ELR (cell line): ENCODE measurements around the gene SLC41A3.
"Not testable (repeated sequence)": the region's sequence is repeated elsewhere in the genome, so short reads cannot be mapped to it uniquely, and the experiment has no call there.

Experiments
- DNase-seq: peaks from one replicate; pipeline ENCODE4 v3.0.0-alpha.2; 2015; ENCODE audit warnings: low read depth

SLC41A3 gene

DNA sequence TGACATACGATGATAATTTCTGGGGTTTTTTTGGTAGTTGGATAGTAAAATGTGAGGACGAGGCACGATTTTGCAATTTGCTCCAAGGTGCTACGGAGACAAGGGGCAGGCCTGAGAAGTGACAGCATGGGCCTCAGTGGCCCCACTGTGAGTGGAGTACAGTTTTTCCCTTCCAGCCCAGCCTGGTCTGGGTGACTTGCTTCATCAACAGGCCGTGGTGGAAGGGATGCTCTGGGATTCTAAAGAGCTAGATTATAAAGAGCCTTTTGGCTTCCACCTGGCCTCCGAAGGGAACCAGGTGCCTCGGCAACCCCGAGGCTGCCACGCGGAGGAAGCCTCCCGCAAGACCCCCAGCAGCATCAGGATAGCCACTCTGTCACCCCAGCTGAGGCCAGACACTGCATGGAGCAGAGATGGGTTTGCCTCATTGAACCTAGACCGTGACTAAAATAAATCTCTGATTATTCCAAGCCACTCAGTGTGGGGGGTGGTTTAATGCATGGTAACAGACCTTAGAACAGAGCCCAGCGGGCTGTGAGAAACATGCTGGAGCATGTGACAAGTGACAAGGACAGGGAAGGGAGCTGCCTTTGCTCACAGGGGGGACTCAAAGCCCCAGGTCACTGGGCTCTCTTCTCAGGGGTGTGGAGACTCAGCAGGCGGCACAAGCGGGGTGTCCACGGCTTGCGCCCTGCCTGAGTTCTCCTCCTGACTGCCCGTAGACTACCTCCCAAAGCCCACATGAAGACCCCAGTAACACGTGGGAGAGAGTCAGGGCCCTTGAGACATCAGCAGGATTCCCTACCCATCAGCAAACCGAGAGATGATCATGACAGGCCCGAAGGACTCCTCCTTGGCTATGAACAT, 22.6 kb upstream of the SLC41A3 start:
- no peak for DNase-seq

DNA sequence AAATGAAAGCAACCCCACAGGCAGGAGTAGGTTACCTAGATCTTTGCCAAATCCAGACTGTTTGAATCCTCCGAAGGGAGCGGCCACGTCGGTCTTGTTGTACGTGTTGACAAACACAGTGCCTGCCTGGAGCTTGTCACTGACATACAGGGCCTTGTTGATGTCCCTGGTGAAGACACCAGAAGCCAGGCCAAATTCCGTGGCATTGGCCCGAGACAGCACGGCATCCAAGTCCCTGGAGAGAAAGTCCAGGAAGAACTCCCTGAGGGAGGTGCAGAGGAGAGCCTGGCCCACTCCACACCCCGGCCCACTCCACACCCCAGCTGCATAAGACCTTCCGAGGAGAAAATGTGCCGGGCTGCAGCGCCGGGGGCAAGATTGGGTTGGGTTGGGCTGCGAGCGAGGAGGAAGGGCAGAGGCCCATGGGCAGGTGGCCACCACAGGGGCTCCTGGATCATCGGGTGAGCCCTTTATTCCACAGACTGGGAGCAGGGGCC, 21.8 kb upstream of the SLC41A3 start:
- no peak for DNase-seq

DNA sequence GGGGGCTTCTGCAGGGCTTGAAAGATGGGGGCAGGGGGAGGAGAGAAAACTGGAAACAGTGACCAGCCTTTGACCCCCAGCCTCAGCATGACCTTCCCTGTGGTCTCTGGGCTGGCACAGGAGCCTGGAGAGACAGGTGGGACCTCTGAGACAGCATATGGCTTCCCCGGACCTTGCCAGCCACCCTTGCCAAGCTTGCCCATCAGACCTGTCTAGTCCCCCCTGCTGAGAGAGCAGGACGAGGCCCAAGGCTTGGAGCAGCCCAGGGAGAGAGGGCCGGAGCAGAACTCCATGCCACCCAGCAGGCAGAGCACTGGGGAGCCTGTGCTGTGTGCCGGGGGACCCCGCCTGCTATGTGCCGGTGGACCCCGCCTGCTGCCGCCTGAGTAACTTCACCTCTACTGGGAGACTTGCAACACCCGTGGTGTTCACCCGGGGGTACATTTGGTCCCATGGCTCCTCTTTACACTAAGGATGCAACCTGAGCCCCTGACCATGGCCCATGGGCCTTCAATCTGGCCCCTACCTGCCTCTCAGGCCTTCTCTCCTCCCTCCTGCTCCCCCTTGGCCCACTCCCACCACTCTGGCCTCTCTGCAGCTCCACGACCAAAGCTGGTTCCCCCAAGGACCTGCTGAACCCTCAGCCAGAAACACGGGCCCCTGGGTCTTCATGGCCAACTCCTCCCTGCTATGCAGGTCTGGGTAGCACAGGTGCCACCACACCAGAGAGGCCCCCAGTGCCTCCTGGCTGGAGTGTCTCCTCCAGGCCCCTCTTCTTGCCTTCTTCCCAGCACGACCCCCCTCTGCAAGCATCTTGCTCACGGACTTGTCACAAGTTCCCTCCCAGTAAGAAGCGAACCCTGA, 21.1 kb upstream of the SLC41A3 start:
- DNase-seq: no peak

DNA sequence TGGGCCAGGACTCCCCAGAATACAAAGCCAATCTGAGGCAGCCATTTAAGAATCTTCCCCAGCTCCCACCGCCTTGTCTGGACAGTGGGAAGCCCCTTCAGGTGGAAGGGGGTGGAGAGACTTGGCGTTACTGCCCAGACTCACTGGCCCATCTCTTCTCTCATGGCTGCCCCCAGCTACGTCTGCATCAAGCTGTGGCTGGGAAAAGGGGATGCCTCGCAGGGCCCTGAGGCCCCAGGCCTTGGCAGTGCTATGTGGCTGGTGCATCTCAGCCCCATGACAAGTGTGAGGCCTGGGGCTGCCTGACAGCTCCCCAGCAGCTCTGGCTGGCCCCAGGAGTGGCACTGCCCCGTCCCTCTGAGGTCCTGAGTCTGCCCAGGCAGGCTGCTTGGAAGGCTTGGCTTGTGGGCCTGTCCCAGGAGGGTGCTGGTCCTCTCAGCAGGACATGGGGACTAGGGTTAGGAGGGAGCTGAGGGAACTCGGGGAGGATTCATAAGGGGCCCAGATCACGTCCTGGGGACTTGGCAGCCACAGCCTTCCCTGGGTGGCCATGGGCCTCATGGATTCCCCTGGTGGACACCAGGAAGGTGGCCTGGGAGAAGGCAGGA, 20.2 kb upstream of the SLC41A3 start:
- DNase-seq: no peak

DNA sequence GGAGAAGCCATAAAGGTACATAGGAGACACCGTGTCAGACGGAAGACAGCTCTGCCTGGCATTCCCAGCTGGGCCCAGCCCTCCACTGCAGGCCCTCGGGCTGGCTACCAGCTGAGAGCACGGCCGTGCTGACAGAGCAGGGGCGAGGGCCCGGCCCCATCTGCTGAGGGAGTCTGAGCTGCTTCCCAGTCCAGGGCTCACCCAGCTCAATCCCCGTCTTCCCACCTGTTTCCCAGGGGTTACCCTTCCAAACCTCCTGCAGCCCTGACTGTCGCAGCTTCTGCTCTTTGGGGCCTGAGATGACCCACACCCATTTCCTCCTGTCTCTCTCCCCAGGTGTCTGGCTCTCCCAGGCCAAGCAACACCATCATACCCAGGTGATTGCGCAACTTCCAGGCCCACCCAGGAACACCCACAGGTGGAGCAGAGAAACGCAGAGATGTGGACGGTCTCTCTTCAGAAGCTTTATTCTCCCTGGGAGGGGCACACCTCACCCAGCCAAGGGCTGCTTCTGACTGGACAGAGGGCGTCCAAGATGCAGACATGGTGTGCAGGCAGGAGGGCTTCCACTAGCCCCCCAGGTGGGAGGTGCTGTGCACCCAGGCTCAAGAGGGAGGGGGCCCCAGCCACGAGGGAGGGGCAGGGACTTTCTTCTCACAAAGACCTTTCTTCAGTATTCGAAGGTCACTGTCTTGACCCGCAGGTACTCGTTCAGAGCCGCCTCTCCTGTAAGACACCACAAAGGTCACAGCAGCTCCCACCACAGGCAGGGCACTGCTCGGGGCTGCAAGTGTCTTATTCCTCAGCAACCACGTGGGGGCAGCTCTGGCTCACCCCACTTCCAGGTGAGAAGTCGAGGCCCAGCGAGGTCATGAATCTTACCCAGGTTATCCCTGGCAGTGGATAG, 19.4 kb upstream of the SLC41A3 start:
- no peak for DNase-seq

DNA sequence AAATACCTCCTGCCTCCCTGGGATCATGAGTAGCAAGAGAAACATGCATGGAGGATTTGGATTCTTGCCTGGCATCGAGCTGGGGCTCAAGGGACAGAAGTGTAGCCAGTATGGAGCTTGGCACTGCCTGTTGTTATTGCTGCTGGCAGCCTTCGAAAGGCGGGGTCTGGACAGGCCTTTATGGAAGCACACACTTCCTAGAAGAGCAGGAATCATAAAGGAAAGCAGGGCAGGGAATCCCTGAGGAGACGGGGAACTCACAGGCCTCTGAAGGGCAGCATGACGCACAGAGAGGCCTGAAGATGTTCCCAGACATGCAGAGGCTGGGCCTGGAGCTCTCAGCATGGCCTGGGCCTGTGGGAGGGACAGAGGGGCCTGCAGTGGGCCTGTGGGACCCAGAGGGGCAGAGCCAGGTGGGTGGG, 18.6 kb upstream of the SLC41A3 start:
- no peak for DNase-seq

DNA sequence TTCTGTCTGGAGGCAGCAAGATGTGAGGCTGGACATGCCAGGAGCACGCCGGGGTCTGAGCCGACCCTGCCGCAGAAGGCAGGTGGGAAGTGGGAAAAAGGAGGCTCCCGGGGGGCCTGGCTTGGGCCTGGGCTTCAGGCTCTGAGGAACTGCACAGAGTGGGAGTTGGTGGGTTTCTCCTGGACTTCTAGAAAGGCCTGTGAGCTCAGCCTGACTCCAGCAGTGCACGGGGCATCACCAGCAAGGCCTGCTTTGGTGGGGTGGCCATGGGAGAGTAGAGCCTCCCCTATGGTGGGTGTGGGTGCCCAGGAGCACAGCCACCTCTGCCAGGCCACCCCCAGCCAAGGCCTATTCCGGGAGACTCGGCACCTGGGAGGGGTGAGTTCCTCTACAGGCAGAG, 18.1 kb upstream of the SLC41A3 start:
- DNase-seq: no peak

DNA sequence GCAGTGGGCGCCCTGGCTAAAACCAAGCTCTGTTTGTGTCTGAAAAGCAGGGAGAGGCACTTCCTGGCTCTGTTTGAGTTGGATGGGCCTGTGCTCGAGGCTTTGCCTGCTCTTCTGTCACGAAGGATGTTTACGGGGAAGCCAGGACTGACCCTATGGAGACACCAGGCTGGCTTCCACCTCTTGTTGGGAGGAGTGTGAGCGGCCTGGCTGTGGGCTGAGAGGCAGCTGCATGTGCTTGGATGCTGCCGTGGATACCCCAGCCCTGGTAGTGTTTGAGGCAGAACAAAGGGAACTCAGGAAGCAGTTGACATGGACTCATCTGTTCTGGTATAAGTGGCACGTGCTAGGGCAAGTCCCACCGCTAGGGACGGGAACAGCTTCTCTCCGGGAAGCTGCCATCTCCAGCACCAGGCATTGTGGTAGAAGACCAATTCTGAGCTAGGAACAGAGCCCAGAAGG, 17.6 kb upstream of the SLC41A3 start:
- DNase-seq: no peak

DNA sequence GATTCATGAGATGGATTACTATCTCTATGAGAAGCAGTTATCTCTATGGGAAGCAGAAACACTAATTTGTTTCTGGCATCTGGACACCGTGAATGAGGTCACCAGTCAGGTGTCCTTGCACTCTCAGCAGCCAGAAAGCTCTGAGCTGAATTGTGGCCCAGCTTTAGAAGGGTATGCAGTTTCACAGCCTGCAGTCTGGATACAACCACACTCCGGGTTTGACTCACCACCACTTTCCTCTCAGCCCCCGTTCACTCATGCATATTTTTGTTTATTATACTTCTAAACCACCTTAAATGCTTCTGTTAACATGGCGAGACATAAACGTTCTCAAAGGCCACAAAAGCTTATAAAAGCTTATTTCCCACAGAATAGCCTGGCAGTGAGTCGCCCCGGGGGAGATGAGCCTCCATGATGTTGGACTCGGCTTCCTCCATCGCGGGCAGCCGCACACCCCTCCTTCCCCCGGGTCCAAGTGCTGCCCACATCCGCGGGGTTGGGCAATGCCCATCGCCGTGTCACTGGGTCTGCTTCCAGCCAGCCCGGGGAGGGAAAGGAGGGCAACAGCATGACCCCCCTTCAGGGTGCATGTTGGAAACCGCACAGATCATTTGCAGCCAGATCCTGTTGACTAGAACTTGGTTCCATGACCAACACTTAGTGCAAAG, 16.8 kb upstream of the SLC41A3 start:
- peak; percentile 51 for DNase-seq

DNA sequence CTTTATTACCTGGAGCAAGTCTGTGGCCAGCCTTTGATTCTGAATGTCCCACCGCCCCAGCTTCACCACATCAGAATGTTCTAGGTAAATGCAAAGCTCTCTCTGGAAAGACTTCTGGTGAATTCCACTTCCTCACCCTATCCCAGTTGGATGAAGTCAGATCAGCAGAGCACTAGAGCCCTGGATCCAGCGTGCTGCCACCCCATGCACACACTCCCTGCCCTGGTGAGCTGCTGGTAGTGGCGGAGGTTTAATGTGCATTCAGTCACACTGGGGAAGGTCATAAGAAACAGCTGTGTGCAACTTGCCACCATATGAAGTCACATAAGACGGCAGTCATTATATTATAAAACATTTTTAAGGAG, 16.3 kb upstream of the SLC41A3 start:
- DNase-seq: no peak

DNA sequence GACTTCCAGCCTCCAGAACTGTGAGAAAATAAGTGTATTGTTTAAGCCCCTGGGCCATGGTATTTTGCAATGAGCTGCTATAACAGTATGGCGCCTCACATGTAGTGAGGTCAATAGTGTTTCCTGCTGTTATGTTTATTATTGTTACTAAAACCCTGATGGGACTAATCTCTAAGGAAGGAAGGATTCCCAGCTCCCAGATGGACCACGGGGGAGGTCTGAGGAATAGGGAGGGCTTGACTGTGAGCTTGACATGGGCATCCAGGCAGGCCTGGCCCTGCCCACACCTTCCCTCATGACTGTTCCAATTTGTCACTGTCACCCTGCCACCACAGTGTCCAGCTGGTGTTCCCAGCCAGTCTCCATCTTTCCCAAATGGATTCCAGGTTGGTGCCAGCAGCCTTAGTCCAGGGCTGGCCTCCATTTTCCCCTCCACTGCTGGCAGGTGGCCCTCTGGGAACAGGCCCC, 14.5 kb upstream of the SLC41A3 start:
- no peak for DNase-seq

DNA sequence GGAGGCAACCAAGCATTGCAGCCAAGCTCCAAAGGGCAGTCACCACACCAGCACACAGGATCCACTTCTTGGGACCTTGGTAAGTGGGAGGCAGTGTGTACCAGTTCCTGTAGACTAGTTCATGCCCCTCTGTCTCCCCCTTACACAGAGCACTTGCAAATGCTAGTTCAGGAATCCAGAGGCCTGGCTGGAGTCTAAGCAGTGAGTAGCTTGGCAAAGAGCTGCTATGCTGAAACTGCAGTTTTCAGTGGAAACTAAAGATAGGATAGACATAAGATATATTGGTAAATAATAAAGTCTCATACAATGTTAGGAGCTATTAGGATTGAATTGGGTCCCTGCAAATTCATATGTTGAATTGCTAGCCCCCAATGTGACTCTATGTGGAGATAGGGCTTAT, 13.9 kb upstream of the SLC41A3 start:
- DNase-seq: no peak

DNA sequence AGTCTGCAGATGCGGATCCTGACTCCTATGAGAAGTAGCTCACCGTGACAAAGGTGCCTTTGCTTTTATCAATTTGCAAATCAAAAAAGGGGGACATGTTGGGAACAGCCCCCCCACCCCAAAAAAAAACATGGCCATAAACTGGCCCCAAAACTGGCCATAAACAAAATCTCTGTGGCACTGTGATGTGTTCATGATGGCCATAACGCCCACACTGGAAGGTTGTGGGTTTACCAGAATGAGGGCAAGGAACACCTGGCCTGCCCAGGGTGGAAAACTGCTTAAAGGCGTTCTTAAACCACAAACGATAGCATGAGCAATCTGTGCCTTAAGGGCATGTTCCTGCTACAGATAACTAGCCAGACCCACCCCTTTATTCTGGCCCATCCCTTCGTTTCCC, 12.3 kb upstream of the SLC41A3 start:
- DNase-seq: not testable (repeated sequence)

DNA sequence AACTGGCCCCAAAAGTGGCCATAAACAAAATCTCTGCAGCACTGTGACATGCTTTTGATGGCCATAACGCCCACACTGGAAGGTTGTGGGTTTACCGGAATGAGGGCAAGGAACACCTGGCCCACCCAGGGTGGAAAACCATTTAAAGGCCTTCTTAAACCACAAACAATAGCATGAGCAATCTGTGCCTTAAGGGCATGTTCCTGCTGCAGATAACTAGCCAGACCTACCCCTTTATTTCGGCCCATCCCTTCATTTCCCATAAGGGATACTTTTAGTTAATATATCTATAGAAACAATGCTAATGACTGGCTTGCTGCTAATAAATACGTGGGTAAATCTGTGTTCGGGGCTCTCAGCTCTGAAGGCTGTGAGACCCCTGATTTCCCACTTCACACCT, 8.2 kb upstream of the SLC41A3 start:
- DNase-seq: not testable (repeated sequence)

DNA sequence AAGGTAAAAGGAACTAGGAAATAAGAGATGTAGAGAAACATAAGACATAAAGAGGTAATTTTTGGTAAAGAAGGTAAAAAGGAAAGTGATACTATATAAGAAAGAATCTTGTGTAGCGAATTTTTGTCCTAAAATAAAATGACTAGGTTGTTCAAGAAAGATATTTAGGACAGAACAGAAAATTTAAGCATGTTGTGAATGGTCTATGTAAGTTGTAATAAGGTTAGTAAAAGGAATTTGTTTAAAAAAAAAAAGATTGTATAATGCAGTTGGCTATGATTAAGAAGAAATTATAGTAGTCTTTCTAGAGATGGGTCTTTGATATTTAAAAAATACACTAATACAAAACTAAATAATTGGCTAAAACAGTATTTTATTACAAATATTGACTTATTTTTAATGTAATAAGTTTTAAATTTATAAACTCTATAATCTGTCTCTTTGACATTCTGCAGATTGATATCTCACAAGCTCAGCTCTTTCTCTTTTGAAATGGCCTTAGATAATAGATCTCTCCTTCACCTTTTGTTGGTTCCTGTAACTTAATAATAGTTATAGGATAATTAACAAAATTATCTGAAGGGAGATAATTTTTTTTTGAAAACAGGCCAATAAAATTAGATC, 3.7 kb upstream of the SLC41A3 start:
- peak; percentile 24 for DNase-seq

DNA sequence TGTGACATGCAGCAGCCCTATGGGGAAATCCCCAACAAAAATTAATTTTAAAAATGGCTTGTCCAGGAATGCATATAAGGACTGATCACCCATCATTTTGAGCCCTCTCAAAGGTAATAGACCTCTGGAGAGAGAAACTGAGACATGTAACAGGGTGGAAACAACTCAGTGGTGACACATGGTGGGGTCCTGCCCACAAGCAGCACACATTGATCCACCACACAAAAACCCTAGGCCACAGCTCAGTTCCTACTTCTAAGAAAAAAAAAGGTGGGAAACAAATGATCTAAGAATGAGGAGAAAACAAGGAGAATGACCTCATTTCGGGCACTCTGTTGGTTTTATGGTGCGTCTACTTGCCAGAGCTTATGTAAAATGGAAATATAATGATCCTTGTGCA, 1.9 kb upstream of the SLC41A3 start:
- DNase-seq: no peak

DNA sequence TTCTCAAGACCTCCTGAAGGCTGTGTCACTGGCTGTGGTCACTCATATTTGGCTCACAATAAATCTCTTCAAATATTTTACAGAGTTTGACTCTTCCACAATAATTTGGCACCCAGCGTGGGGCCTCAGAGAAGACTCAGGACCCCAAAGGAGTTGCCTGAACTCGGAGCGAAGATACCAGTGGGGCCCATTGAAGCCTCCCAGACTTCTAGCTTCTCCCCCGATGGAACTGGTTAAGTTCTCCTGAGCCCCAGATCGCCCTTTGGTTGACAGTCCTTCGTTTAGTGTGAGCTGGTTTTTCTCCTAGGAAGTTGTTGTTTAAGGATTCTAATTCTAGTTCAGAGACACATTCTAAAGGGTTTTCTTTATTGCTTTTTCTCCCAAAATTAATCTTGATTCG, 1.4 kb upstream of the SLC41A3 start:
- no peak for DNase-seq

DNA sequence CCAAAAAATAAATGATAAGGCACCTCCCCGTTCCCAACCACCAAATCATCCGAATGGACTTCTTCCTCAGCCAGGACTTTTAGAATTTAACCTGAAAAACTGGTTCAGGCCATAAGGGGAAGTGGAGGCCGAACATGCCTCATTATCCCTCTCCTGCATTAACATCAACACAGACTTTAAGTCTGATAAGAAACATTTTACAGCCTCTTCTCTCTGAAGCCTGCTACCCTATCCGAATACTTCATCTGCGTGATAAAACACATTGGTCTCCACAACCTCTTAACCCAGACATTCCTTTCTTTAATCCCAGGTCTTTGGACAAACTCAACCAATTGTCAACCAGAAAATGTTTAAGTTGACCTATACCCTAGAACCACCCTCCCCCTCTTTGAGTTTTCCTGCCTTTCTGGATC, 850 bp upstream of the SLC41A3 start:
- no peak for DNase-seq

DNA sequence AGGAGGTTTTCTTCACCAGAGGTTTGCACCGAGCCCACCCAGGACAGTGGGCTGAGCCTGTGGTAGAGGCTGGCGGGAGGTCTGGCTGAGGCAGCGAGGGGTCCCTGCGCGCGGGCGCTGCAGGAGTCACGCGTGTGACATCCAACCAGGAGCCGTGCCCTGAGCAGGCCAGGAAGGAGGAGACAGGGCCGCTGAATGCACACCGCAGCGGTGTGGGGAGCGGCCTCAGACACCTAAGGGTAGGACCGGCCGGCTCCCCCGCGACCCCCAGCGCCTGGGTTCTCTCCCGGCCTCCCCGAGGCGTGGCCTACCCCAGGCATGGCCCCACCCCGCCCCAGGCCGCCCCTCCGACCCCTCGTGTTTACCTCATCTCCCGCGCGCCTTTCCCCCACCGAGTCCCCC, 412 bp downstream of the SLC41A3 start:
- DNase-seq: peak; percentile 67

DNA sequence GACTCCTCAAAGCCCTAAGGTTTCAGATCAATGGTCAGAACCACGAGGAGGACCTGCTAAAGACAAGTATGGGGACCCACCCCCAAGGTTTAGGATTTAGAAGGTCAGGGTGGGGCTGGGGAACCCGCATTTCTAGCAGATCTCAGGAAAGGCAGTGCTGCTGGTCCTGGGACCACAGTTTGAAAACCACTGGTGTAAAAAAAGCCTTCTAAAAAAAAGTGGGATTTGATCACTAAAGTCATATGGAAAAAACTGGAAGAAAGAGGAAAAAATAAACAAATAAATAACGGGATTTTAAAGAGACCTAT, 832 bp downstream of the SLC41A3 start:
- DNase-seq: peak; percentile 10
